Lower leg skin (tissue), 4 donors: ENCODE results near the gene FOXP1. TPM values are rescaled to one million over a fixed set of nuclear protein-coding genes. Genes with fewer than 3 reads are reported as not detected.

Experiments used
- DNase-seq, 2 donors: peaks; one replicate each; pipeline ENCODE4 v3.0.0-alpha.2; 2019; ENCODE audit warnings: low spot score in 2 of 2
- H3K4me3 ChIP-seq: fragments of 200-600 bp; sonication (generic); 2 replicates; pipeline ENCODE4 v1.5.1; 2017; ENCODE audit warnings: mild to moderate bottlenecking, low read depth; ENCODE audit not compliant: poor library complexity, severe bottlenecking
- POLR2A ChIP-seq, 2 donors: fragments of 450-650 bp; IDR thresholded peaks; one replicate each; pipeline ENCODE4 v1.6.1; 2016 to 2017; ENCODE audit warnings: antibody characterized with exemption in 2 of 2, mild to moderate bottlenecking in 1 of 2, moderate library complexity in 1 of 2
- WGBS, 2 donors: methylation state at CpG; one replicate each; pipeline ENCODE4 v1.1.5; 2018; 5-methylcytosine and 5-hydroxymethylcytosine counted together
- intact Hi-C: fragments of 100-400 bp; cut with DNase I; formaldehyde crosslinking; loops from one replicate; pipeline ENCODE4 v1.15.0; 2023; ENCODE audit warnings: low total_unique reads
- total RNA-seq, 4 donors: library from RNA; depleted of rRNA; stranded (reverse); fragments of >200 nt; gene quantifications; one replicate each; pipeline ENCODE4 v1.1.0, GENCODE V29; 2016
- TF ChIP-seq, protein P1 (sequence below), 3 donors: fragments of 450-650 bp; IDR thresholded peaks; one replicate each; pipeline ENCODE4 v1.5.1; 2016; ENCODE audit warnings: antibody characterized with exemption in 3 of 3, mild to moderate bottlenecking in 3 of 3, moderate library complexity in 2 of 3

The FOXP1 gene
- total RNA-seq, 4 donors from 2014 or later, result 46.6 to 66.6 (median 55.2) TPM

DNA sequence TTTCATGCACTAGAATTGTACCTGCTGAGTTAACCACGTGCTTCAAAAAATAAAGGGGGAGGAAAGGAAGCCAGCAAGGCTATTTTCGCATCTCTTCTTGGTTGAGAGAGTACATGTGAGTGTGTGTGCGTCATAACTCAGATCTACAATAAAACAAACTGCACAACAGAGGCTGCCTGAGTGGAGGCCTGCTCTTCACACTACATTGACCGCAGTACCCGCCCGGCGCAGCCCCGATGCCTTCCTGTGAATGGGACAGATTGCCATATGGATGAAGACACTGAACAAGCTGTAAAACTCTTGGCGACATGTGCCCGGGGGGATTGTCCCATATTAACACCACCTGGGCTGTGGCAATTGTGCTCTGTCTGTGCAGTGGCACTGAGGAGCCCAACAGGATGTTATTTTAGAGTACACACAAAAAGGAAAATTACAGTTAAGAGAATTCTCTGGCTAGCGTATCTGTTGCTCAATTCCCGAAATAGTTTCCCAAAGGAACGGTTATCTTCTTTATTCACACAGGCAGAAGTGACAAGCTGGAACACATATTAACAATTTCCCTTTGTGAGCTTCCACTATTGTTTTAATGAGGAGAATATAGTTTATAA, 551.5 kb downstream of the FOXP1 start:
- intact Hi-C loops, result no loop called here
- no peak overlapping the region for H3K4me3 ChIP-seq
- no peak for DNase-seq
- 75% methylated on average over 13 of the region's 13 CpGs for WGBS, 2 donors
- TF ChIP-seq POLR2A (IDR thresholded peaks at IDR 0.05), result no peak
- TF ChIP-seq, protein P1, sequence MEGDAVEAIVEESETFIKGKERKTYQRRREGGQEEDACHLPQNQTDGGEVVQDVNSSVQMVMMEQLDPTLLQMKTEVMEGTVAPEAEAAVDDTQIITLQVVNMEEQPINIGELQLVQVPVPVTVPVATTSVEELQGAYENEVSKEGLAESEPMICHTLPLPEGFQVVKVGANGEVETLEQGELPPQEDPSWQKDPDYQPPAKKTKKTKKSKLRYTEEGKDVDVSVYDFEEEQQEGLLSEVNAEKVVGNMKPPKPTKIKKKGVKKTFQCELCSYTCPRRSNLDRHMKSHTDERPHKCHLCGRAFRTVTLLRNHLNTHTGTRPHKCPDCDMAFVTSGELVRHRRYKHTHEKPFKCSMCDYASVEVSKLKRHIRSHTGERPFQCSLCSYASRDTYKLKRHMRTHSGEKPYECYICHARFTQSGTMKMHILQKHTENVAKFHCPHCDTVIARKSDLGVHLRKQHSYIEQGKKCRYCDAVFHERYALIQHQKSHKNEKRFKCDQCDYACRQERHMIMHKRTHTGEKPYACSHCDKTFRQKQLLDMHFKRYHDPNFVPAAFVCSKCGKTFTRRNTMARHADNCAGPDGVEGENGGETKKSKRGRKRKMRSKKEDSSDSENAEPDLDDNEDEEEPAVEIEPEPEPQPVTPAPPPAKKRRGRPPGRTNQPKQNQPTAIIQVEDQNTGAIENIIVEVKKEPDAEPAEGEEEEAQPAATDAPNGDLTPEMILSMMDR (IDR thresholded peaks at IDR 0.05), result no peak

DNA sequence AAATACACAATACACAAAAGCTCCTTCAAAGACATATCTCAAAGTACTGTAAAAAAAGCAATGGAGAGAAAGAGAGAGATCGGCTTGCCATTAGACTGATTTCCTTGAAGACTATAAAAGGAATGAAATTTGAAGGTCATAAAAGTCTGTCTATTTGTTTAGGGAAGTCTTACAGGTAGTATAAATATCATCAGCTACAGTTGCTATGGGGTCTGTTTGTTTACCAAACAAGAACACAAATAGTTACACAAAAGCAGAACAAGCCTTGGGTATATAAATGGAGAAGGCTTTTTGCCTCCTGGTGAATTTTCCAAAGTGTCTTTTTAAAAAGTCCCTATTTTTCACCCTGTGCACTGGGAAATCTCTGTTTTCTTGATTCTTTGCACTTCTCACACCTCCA, 552.3 kb downstream of the FOXP1 start:
- intact Hi-C loops, result no loop called here
- no peak overlapping the region for H3K4me3 ChIP-seq
- no peak for DNase-seq
- 59 to 74% methylated on average over 1 of the region's 1 CpG for WGBS, 2 donors
- no peak for TF ChIP-seq POLR2A (IDR thresholded peaks at IDR 0.05)
- TF ChIP-seq, protein P1 (IDR thresholded peaks at IDR 0.05), result no peak

DNA sequence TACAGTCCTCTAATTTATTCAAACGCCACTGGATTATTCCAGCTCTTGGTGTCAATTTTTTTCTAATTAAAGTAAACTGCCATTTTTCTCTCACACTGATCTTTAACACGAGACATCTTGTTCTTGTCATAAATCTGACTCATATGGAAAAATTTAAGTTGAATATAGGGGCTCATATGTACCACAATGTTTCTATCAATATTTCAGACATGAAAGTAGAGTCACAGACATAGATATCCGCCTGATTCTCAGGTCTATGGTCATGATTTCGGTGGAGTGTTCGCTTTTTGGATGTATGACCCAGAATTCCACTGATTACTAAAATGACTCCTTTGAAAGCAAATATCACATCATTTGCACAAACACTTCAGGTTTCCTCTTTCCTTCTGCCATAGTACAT, 552.8 kb downstream of the FOXP1 start:
- DNase-seq, result no peak
- H3K4me3 ChIP-seq, result no peak overlapping the region
- 90 to 95% methylated on average over 5 of the region's 5 CpGs for WGBS, 2 donors
- TF ChIP-seq POLR2A (IDR thresholded peaks at IDR 0.05), result no peak
- TF ChIP-seq, protein P1 (IDR thresholded peaks at IDR 0.05), result no peak
- intact Hi-C loops, result no loop called here

DNA sequence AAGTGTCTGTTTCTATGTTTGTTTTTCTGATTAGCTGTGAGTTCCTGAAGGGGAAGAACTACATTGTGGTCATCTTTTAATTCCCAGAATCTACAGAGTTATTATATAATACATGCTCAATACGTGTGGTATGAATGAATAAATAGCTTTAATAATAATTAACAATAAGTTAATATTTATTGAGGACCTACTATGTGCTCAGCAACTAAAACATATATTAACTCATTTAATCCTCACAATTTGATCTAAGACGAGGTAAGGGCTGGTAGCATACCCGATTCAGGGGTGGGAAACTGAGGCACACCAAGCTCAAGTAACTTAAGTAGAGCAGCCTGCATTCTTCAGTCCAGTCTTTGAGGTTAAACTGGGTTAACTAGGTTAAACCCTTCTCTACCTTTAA, 553.8 kb downstream of the FOXP1 start:
- intact Hi-C loops, result no loop called here

DNA sequence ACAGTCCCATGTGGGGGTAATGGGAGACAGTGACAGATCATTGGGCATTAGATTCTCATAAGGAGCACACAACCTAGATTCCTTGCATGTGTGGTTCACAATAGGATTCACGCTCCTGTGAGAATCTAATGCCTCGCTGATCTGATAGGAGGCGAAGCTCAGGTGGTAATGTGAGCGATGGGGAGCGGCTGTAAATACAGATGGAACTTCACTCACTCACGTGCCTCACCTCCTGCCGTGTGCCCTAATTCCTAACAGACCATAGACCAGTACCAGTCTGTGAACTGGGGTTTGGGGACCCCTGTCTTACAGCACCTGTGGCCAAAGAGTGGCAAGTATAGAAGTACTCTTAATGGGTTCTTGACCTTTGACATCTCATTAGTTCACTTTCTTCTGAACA, 554.7 kb downstream of the FOXP1 start:
- intact Hi-C loops, result no loop called here
- H3K4me3 ChIP-seq, result no peak overlapping the region
- no peak for TF ChIP-seq POLR2A (IDR thresholded peaks at IDR 0.05)
- TF ChIP-seq, protein P1 (IDR thresholded peaks at IDR 0.05), result no peak
- DNase-seq, result no peak
- WGBS, 2 donors, result 96 to 97% methylated on average over 7 of the region's 7 CpGs

More for the DNA sequence above, 553.8 kb downstream of the FOXP1 start:
- no peak for DNase-seq
- WGBS, 2 donors, result 92 to 96% methylated on average over 3 of the region's 3 CpGs
- TF ChIP-seq POLR2A (IDR thresholded peaks at IDR 0.05), result no peak
- TF ChIP-seq, protein P1 (IDR thresholded peaks at IDR 0.05), result no peak
- H3K4me3 ChIP-seq, result no peak overlapping the region

DNA sequence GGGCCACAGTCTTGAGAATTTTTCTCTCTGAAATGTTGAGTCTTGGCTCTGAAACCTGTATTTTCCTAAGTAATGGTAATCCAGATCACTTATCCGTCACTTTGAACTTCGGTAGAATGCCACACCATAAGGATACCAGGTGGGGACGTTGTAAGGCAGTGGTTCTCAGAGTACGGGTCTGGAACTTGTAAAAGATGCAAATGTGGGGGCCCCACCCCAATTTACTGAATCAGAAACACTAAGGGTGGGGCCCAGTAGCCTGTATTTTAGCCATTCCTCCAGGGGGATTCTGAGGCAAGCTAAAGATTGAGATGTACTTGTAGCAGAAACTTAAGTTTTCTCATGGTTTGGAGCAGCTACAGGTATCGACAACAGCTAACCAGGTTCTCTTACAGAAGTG, 555.3 kb downstream of the FOXP1 start:
- 85 to 87% methylated on average over 5 of the region's 5 CpGs for WGBS, 2 donors
- no peak overlapping the region for H3K4me3 ChIP-seq
- DNase-seq, result no peak
- TF ChIP-seq, protein P1 (IDR thresholded peaks at IDR 0.05), result no peak
- intact Hi-C loops, result no loop called here
